ENCODE measurements around the gene GARNL3. TPM values are rescaled to one million over a fixed set of nuclear protein-coding genes. Genes with fewer than 3 reads are reported as not detected.

GARNL3 gene
- total RNA-seq, 1 donor from 2014 or later, result 32.0 TPM

DNA sequence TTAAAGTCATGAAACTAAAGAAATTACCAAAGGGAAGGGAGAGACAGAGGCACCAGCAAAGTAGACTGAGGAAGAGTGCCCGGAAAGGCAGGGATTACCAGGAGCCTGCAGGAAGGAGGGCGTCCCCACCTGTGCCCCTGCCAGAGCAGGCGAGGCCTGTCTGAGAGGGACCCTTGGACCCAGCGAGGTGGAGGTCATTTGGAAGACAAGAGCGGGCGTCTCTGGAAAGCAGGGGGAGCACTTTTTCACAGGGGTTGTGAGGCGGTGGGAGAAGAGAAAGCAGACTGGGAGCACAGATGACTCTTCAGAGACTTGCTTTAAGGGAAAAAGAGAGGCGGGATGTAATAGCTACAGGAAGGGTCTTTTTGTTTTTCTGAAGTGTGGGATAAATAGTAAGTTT, 104.9 kb downstream of the GARNL3 start:
- Mint-ChIP-seq H3K36me3 (no peaks in the 10 kb centered on the region), H3K27ac (peak overlapping the region; percentile 4), H3K4me1 (no peaks in the 10 kb centered on the region), H3K9me3 (no peaks in the 10 kb centered on the region), H3K4me3 (no peak overlapping the region), H3K27me3 (ENCODE audit: insufficient read depth, low read depth) (peaks cover 5% of the 10 kb centered on the region)
- TF ChIP-seq, protein P1, sequence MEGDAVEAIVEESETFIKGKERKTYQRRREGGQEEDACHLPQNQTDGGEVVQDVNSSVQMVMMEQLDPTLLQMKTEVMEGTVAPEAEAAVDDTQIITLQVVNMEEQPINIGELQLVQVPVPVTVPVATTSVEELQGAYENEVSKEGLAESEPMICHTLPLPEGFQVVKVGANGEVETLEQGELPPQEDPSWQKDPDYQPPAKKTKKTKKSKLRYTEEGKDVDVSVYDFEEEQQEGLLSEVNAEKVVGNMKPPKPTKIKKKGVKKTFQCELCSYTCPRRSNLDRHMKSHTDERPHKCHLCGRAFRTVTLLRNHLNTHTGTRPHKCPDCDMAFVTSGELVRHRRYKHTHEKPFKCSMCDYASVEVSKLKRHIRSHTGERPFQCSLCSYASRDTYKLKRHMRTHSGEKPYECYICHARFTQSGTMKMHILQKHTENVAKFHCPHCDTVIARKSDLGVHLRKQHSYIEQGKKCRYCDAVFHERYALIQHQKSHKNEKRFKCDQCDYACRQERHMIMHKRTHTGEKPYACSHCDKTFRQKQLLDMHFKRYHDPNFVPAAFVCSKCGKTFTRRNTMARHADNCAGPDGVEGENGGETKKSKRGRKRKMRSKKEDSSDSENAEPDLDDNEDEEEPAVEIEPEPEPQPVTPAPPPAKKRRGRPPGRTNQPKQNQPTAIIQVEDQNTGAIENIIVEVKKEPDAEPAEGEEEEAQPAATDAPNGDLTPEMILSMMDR (IDR thresholded peaks at IDR 0.05), result no peak
- TF ChIP-seq EZH2 (IDR thresholded peaks at IDR 0.05) (no peak), EZH2phosphoT487 (IDR thresholded peaks at IDR 0.05) (no peak)
- no peak overlapping the region for H3K9ac ChIP-seq
- H3K9me3 ChIP-seq (ENCODE audit: low read depth), result no peaks in the 10 kb centered on the region
- no peak for DNase-seq (ENCODE audit: low spot score)
- H3K36me3 ChIP-seq, result no peaks in the 10 kb centered on the region
- H3K79me2 ChIP-seq (ENCODE audit: low read depth), result no peaks in the 10 kb centered on the region
- no peaks in the 10 kb centered on the region for H3K4me1 ChIP-seq
- no peaks in the 10 kb centered on the region for H4K20me1 ChIP-seq (ENCODE audit: low read depth)
- H3K4me3 ChIP-seq, result no peak overlapping the region
- no peaks in the 10 kb centered on the region for H3F3A ChIP-seq (ENCODE audit: low read depth)
- H2AFZ ChIP-seq (replicated peaks), result no peak overlapping the region
- H3K4me2 ChIP-seq, result no peak overlapping the region
- no peak overlapping the region for H3K27ac ChIP-seq
- no peaks in the 10 kb centered on the region for H3K27me3 ChIP-seq

GRCh38 chr9:127370147-127370579, 105.6 kb downstream of the GARNL3 start:
- Histone ChIP-seq H3K27me3 (no peaks in the 10 kb centered on the region), H3K27ac (no peak overlapping the region), H3K9me3 (ENCODE audit: low read depth) (no peaks in the 10 kb centered on the region), H3K36me3 (no peaks in the 10 kb centered on the region), H3K4me1 (no peaks in the 10 kb centered on the region), H2AFZ (replicated peaks) (no peak overlapping the region), H3K9ac (no peak overlapping the region), H3F3A (ENCODE audit: low read depth) (no peaks in the 10 kb centered on the region), H3K4me3 (no peak overlapping the region), H4K20me1 (ENCODE audit: low read depth) (no peaks in the 10 kb centered on the region), H3K79me2 (ENCODE audit: low read depth) (no peaks in the 10 kb centered on the region), H3K4me2 (no peak overlapping the region)
- H3K4me3 Mint-ChIP-seq, result peak overlapping the region; percentile 18
- H3K4me1 Mint-ChIP-seq, result no peaks in the 10 kb centered on the region
- DNase-seq (ENCODE audit: low spot score), result no peak
- TF ChIP-seq, protein P1 (IDR thresholded peaks at IDR 0.05), result no peak
- no peak for TF ChIP-seq EZH2 (IDR thresholded peaks at IDR 0.05)
- TF ChIP-seq EZH2phosphoT487 (IDR thresholded peaks at IDR 0.05), result no peak
- no peaks in the 10 kb centered on the region for H3K9me3 Mint-ChIP-seq
- peaks cover 5% of the 10 kb centered on the region for H3K27me3 Mint-ChIP-seq (ENCODE audit: insufficient read depth, low read depth)
- H3K27ac Mint-ChIP-seq, result no peak overlapping the region
- no peaks in the 10 kb centered on the region for H3K36me3 Mint-ChIP-seq

GRCh38 chr9:127370672-127371648, 106.4 kb downstream of the GARNL3 start:
- no peaks in the 10 kb centered on the region for H4K20me1 ChIP-seq (ENCODE audit: low read depth)
- no peaks in the 10 kb centered on the region for H3K4me1 ChIP-seq
- H3K27me3 ChIP-seq, result no peaks in the 10 kb centered on the region
- H3K79me2 ChIP-seq (ENCODE audit: low read depth), result no peaks in the 10 kb centered on the region
- no peaks in the 10 kb centered on the region for H3K9me3 Mint-ChIP-seq
- no peak overlapping the region for H3K27ac Mint-ChIP-seq
- TF ChIP-seq EZH2phosphoT487 (IDR thresholded peaks at IDR 0.05) (no peak), EZH2 (IDR thresholded peaks at IDR 0.05) (no peak)
- TF ChIP-seq, protein P1 (IDR thresholded peaks at IDR 0.05), result no peak
- H2AFZ ChIP-seq (replicated peaks), result no peak overlapping the region
- H3K27ac ChIP-seq, result no peak overlapping the region
- no peaks in the 10 kb centered on the region for H3K4me1 Mint-ChIP-seq
- no peak for DNase-seq (ENCODE audit: low spot score)
- no peaks in the 10 kb centered on the region for H3K36me3 Mint-ChIP-seq
- H3K9ac ChIP-seq, result no peak overlapping the region
- H3K4me3 ChIP-seq, result no peak overlapping the region
- H3K9me3 ChIP-seq (ENCODE audit: low read depth), result no peaks in the 10 kb centered on the region
- no peak overlapping the region for H3K4me2 ChIP-seq
- no peaks in the 10 kb centered on the region for H3K36me3 ChIP-seq
- H3F3A ChIP-seq (ENCODE audit: low read depth), result no peaks in the 10 kb centered on the region
- no peak overlapping the region for H3K4me3 Mint-ChIP-seq
- H3K27me3 Mint-ChIP-seq (ENCODE audit: insufficient read depth, low read depth), result peaks cover 5% of the 10 kb centered on the region
